ENCODE measurements around the gene RARRES1. TPM values are rescaled to one million over a fixed set of nuclear protein-coding genes. Genes with fewer than 3 reads are reported as not detected.

Gene RARRES1
- total RNA-seq, 1 experiment from 2014 or later = 0.81 TPM

GRCh38 chr3:158660711-158661110 is 71.5 kb downstream of the RARRES1 start:
- H3K9me3 ChIP-seq (ENCODE audit: control insufficient read depth, low read depth, low read length) = no peaks in the 10 kb centered on the region
- H2AFZ ChIP-seq (ENCODE audit: low read length) = no peak overlapping the region
- no peak overlapping the region for H4K91ac ChIP-seq (ENCODE audit: insufficient read length, low read depth, low read length)
- H3K79me1 ChIP-seq (ENCODE audit: insufficient read depth, low read depth, low read length, poor library complexity, severe bottlenecking) = no peaks in the 10 kb centered on the region
- Mint-ChIP-seq H3K27ac (no peak overlapping the region), H3K4me1 (no peaks in the 10 kb centered on the region), H3K36me3 (ENCODE audit: insufficient read depth in 1 of 3, low read depth in 3 of 3) (peaks cover 5 to 39% (median 28%) of the 10 kb centered on the region in 3 experiments; a peak in 6 of 7 replicates), H3K4me3 (no peak overlapping the region), H3K9me3 (no peaks in the 10 kb centered on the region), H3K27me3 (ENCODE audit: low read depth) (no peaks in the 10 kb centered on the region)
- H3K4ac ChIP-seq (ENCODE audit: low read depth, low read length) = no peak overlapping the region
- H3T11ph ChIP-seq (ENCODE audit: low read length) = no peak overlapping the region
- no peak overlapping the region for H2BK12ac ChIP-seq (ENCODE audit: insufficient read length, low read depth, low read length)
- H2BK5ac ChIP-seq (ENCODE audit: insufficient read length, low read length) = no peak overlapping the region
- no peak overlapping the region for H4K5ac ChIP-seq (ENCODE audit: insufficient read length, low read depth, low read length)
- no CpG with 5 or more reads among the region's 4 CpGs for WGBS (ENCODE audit: extremely low coverage, insufficient read length, low lambda C conversion rate)
- no peak overlapping the region for H3K27ac ChIP-seq (ENCODE audit: insufficient read length, low read depth, low read length)
- H3K23me2 ChIP-seq (ENCODE audit: insufficient read length, low read depth, low read length, poor library complexity, severe bottlenecking) = no peaks in the 10 kb centered on the region
- H3K18ac ChIP-seq (ENCODE audit: insufficient read length, low read depth, low read length) = no peak overlapping the region
- no peak overlapping the region for H2BK15ac ChIP-seq (ENCODE audit: low read depth, low read length)
- no peak overlapping the region for H3K9ac ChIP-seq (ENCODE audit: extremely low read depth, insufficient read length, low read length)
- H4K20me1 ChIP-seq (ENCODE audit: control insufficient read depth, insufficient read depth, insufficient read length) = no peaks in the 10 kb centered on the region
- H3K79me2 ChIP-seq (ENCODE audit: insufficient read depth, low read length) = no peaks in the 10 kb centered on the region
- TF ChIP-seq CTCF (conservative IDR thresholded peaks at IDR 0.05) = no peak
- no peaks in the 10 kb centered on the region for H3K27me3 ChIP-seq (ENCODE audit: insufficient read depth, low read length)
- H2BK120ac ChIP-seq (ENCODE audit: low read depth, low read length, poor library complexity, severe bottlenecking) = no peak overlapping the region
- H3K14ac ChIP-seq (ENCODE audit: insufficient read depth, low read length) = no peak overlapping the region
- H4K8ac ChIP-seq (replicated peaks; ENCODE audit: insufficient read length, low read depth, low read length) = no peak overlapping the region
- H2BK20ac ChIP-seq (ENCODE audit: low read depth, low read length, poor library complexity, severe bottlenecking) = no peak overlapping the region
- H3K23ac ChIP-seq (ENCODE audit: insufficient read length, low read depth, low read length) = no peak overlapping the region
- H3K56ac ChIP-seq (ENCODE audit: insufficient read length, low read depth, low read length) = no peak overlapping the region
- no peak for DNase-seq
- no peaks in the 10 kb centered on the region for H3K4me1 ChIP-seq (ENCODE audit: insufficient read depth, low read length)
- H3K4me2 ChIP-seq (ENCODE audit: insufficient read depth, insufficient read length, low read length) = no peak overlapping the region
- no peak overlapping the region for H2AK5ac ChIP-seq (ENCODE audit: insufficient read length, low read length)

Measured in H9 (cell line).